SHP77 treated with DMSO at 0.1 percent for 48 hours (cell line): ENCODE data around the gene PHYKPL.
"Not testable (repeated sequence)": the region's sequence is repeated elsewhere in the genome, so short reads cannot be mapped to it uniquely, and the experiment has no call there.

Source experiments
- DNase-seq: peaks from one replicate; lab custom pipeline; 2025; lab: John Stamatoyannopoulos, UW

PHYKPL gene

DNA sequence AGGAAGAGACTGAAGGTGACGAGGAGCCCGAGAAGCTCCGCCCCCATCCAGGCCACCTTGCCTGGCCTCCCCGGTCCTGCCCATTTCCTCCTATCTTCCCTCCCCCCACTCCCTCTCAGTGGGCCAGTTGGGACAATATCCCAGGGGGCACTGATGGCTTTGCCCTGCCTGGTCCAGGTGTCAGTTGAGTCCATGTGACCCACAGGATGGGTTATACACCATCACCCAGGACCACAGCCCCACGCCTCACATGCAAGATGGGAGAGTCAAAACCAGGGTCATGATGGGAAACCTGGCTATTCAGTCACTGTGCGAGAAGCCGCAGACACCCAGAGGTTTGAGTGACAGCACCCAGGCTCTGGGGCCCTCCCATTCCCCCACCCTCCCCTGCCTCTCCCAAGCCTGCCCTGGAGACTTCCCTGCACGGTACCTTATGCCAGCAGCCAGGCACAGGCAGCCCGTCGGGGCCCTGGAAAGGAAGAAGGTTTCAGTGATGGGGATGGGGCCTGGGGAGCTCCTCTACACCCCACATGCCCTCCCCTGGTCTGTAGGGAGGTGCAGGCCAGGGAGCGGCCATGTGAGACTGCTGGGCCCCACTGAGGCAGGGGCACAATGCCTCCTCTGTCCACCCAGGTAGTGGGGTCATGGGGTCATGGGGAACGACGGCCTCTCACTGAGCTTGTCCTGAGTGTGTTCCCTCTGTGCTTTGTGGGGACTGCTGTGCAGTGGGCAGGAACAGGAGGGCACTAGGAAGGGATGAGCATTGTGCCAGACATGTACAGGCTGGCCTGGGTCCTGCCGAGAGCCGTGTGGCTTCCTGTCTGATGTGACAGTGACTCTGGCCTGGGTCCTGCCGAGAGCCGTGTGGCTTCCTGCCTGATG is 6.3 kb upstream of the PHYKPL start:
- DNase-seq = no peak

DNA sequence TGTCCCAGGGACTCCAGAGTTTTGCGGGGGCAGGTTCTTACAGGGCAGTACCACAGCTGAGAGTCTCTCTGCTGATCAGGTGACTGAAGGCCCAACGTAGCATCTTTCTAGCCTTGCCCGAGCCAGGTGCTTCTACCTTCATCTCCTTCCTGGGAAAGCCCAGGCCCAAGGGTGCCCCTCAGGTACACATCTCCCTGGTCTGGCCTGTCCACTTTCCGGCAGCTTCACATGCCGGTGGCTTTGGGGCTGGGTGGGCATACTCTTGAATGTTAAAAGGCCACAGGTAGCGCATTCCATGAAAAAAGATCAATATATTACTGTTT is 5.7 kb upstream of the PHYKPL start:
- no peak for DNase-seq

- DNase-seq = no peak
Measured at GRCh38 chr5:178237431-178238312, 5.1 kb upstream of the PHYKPL start.

- DNase-seq = no peak
Measured at GRCh38 chr5:178236679-178237078, 4.1 kb upstream of the PHYKPL start.

- no peak for DNase-seq
Measured at GRCh38 chr5:178236126-178236525, 3.5 kb upstream of the PHYKPL start.

- DNase-seq = no peak
Measured at GRCh38 chr5:178235588-178235974, 3.0 kb upstream of the PHYKPL start.

DNA sequence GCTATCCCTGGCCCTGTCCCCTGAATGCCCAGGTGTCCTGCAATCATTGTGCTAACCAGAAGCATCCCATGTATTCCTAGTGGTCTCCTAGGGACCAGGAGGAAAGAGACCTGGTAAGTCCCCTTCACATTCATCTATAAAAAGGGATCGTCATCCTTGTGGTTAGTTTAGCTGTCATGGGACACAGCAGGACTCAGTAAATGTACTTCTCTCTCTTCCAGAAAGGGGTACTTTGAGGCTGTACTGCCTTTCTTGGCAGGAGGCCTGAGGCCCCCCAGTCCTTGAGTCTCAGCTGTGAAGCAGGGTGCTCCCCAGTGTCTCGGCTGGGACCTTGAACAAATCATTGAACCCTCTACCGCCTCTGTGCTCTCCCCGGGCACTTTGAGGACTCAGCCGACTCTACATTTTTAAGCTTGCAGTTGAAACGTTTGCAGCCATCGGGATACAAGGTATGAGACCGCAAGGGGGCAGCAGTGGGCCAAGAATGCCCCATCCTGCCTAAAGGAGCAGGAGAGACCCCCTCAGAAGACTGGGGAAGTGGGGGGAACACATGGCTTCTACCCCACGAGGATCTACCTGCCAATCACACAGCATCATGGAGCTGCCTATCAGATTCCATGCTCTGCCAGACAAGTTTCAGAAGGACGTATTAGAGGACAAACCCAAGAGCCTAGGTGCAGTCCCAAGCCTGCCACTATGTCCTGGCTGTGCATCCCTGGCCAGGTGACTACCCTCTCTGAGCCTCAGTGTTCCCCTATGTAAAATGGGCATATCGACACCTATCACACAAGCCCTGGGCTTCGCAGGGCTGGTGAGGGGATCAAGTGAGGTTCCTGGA is 2.4 kb upstream of the PHYKPL start:
- peak; percentile 3 for DNase-seq

GRCh38 chr5:178234121-178234749 is 1.6 kb upstream of the PHYKPL start:
- DNase-seq = no peak

DNA sequence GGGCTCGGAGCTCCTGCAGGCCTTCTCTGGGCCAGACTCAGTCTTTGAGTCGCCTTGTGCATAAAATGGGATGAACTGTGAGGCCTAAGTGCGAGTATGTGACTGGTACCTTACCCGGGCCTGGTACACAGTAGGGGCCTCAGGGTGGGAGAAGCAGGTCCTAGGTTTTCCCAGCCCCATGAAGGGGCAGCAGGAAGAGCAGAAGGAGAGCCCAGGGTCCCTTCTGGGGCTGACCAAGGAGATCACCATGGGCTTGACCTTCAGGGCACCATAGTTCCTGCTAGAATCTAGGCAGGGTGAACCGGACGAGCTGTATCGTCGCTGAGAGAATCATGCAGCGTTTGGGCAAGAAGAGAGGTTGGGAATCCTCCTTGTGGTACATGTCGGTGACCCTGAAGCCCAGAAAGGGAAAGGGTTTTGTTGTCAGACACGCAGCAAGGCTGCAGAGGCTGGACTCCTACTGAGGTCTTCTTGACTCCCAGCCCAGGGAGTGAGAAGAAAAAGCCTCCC is 373 bp upstream of the PHYKPL start:
- no peak for DNase-seq

GRCh38 chr5:178231539-178232123 is 971 bp downstream of the PHYKPL start:
- no peak for DNase-seq

GRCh38 chr5:178230879-178231538 is 1.6 kb downstream of the PHYKPL start:
- DNase-seq = no peak

- DNase-seq = no peak
Measured at GRCh38 chr5:178229861-178230260, 2.7 kb downstream of the PHYKPL start.

- not testable (repeated sequence) for DNase-seq
Measured at GRCh38 chr5:178229111-178229510, 3.5 kb downstream of the PHYKPL start.

DNA sequence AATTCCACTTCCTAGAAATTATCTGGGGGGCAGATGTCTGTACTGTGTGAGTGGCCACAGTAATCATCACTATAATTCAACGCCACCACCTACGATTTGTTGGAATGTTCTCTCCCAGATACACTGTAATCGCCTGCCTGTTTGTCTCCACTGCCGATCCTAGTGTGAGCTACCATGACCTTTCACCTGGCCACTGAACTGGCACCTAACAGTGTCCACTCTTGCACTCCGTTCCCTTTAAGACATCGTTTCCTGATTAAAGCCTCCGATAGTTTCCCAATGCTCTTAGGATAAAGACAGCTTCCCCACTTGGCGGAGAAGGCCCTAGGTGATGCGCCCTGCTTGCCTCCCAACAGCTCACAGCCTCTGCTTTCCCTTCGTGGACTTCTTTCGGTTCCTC is 4.0 kb downstream of the PHYKPL start:
- no peak for DNase-seq

DNA sequence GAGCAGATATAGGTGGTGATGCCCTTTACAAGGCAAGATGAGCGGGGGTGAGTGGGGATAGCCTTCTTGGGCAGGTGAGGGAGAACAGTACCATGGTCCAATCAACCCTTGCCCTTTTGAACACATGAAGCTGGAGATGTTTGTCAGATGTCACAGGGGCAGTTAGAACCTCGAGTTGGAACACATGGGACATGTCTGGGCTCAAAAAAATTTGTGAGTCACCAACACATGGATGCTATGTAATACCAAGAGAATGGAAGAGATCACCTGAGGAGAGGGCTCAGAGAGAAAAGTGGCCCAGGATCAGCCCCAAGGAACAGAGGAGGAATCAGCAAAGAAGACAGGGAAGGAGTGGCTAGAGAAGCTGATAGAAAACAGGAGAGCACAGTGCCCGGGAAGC is 4.7 kb downstream of the PHYKPL start:
- no peak for DNase-seq

GRCh38 chr5:178227138-178227659 is 5.4 kb downstream of the PHYKPL start:
- no peak for DNase-seq

DNA sequence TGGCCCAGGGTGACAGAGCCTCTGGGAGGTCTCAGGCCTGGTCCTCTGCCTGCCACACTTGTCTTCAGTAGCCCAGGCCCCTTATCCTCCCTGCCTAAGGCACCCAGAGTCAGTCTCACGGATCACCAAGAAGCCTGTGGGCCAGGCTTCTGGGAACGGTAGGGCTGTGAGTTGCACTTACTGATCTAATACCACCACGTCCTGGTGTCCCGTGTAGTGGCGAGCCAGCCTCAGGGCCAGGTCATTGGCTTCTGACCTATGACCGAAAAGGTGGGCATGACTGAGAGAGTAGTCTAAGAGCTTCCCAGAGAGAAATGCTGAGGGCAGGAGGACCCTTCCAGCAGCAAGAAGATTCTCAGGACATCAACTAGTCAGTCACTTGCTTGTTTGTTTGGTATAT is 7.4 kb downstream of the PHYKPL start:
- no peak for DNase-seq

GRCh38 chr5:178224403-178224802 is 8.2 kb downstream of the PHYKPL start:
- DNase-seq = no peak

DNA sequence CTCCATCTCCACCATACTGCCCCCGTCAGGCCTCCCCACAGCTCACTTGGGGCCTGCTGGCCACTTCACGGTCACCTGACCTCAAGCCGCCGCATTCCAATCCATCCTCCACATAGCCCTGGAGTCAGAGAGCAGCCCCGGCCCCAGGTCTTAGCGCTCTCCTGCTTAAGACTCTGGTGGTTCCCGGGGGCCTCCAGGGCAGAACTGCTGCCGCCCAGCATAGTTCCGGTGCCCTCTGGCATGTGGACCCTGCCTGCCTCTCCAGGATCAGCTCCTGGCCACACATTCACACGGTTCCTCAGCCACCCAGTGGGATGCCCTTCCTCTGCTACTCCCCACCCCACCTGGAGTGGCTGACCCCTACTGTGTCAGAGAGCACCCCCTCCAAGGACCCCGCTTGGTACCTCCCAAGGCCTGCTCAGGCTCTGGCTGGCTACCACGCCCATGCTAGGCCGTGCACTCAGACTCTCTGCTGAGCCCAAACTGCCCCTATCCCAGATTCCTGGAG is 8.7 kb downstream of the PHYKPL start:
- DNase-seq = no peak

- no peak for DNase-seq
Measured at GRCh38 chr5:178223196-178223773, 9.3 kb downstream of the PHYKPL start.
